Activated T-helper 1 cell treated with anti-CD3 and anti-CD28 coated beads, Interleukin-12 subunit alpha, Interleukin-12 subunit beta, Interleukin-2, Interleukin-4 antibody, amounts not matched to agents 30 ng/mL and 10 ng/mL and 1 ng/mL, durations not matched to agents 14 hours and 24 hours and 36 hours (primary cell): ENCODE data around the gene NACC2. TPM values are rescaled to one million over a fixed set of nuclear protein-coding genes. Genes with fewer than 3 reads are reported as not detected.

Experiments
- total RNA-seq: library from RNA; stranded (reverse); gene quantifications from 2 replicates; pipeline ENCODE4 v1.2.3, GENCODE V29; 2022

NACC2 gene
- total RNA-seq, 1 donor from 2014 or later: 3.7 TPM

Other genes with a start within 250 kb of the NACC2 start
- gene CAMSAP1, start 187.7 kb downstream of the NACC2 start, total RNA-seq: 43.3 and 43.8 TPM in 2 replicates
- gene UBAC1, start 133.9 kb downstream of the NACC2 start, total RNA-seq: 41.9 and 42.0 TPM in 2 replicates
- gene TMEM250, start 23.6 kb upstream of the NACC2 start, total RNA-seq: 50.1 and 51.5 TPM in 2 replicates
- not detected in 2 replicates for gene LHX3, start 109.8 kb upstream of the NACC2 start, total RNA-seq
- 27.9 and 28.6 TPM in 2 replicates for gene QSOX2, start 150.5 kb upstream of the NACC2 start, total RNA-seq
- not detected in 2 replicates for gene CCDC187, start 208.8 kb upstream of the NACC2 start, total RNA-seq
- gene GPSM1, start 232.2 kb upstream of the NACC2 start, total RNA-seq: 18.3 and 19.1 TPM in 2 replicates